ENCODE data around the gene TMOD1.

The TMOD1 gene

DNA sequence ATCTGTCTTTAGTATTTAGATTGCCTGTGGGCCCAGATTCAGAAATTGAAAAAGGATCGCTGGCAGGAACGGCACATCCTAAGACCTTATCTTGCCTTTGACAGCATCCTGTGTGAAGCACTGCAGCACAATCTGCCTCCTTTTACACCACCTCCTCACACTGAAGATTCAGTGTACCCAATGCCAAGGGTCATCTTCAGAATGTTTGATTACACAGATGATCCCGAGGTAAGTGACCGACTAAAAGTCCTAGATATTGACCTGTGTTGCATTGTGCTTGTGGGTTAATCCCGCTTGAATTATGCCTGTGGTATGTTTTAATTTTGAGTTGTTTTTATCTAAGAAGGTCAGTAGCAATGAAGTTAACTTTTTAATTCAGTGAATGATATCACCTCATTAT lies 146.5 kb downstream of the TMOD1 start:
- DNase-seq, result no peak

All from SHP77 treated with DMSO at 0.1 percent for 48 hours (cell line).